ENCODE data around the gene CREB3L2.

DNA sequence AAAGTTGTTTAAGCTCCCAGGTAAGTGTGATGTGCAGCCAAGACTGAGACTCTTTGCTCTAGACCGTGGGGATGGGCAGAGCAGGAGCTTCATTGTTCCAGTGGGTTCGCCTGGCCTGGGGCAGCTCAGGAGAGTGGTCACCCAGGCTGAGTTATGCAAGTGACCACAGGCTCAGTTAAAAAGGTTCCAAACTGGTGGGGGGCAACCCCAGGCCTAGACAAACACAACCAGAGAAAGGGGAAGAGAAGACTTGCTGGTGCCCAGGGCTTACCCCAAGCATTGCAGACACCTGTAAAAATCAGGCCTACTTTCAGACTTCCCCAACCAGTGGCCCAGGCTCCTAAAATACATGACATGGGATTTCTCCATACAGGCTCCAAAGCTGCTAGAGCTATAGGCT lies 21.6 kb downstream of the CREB3L2 start:
- TF ChIP-seq CTCF (conservative IDR thresholded peaks at IDR 0.05) (no peak), EZH2 (IDR thresholded peaks at IDR 0.05; ENCODE audit: low read depth) (no peak)

All from PC-9 (cell line).